CD14-positive monocyte (primary cell): ENCODE data around the gene MKNK1. TPM values are rescaled to one million over a fixed set of nuclear protein-coding genes. Genes with fewer than 3 reads are reported as not detected.
A peak's percentile ranks its signal among the peaks of the same experiment; 100 is the strongest.

Source experiments
- DNase-seq, 3 donors: peaks; one replicate each; pipeline ENCODE4 v3.0.0-alpha.2; 2011 to 2022
- H2AFZ ChIP-seq: 2 replicates; pipeline ENCODE4 v1.6.0; 2012; ENCODE audit warnings: mild to moderate bottlenecking, low read depth, low read length, inconsistent platforms; ENCODE audit not compliant: insufficient read depth, poor library complexity, severe bottlenecking
- H3K27ac ChIP-seq, 2 donors: 1 replicate in 1 of 2; 2 replicates in 1 of 2; pipeline ENCODE4 v1.5.1; 2012 to 2013; ENCODE audit warnings: low read length in 2 of 2, control low read depth in 1 of 2, inconsistent platforms in 1 of 2, low read depth in 1 of 2, mild to moderate bottlenecking in 1 of 2
- H3K27me3 ChIP-seq, 2 donors: one replicate each; pipeline versions ENCODE4 v1.6.0 to v1.6.1; 2011 to 2013; ENCODE audit warnings: low read length in 2 of 2; ENCODE audit not compliant: control insufficient read depth in 2 of 2, insufficient read depth in 2 of 2
- H3K36me3 ChIP-seq, 2 donors: replicated peaks in 1 of 2; 1 replicate in 1 of 2; 2 replicates in 1 of 2; pipeline versions ENCODE4 v1.5.1 to v1.6.1; 2012 to 2013; ENCODE audit warnings: low read length in 2 of 2, control low read depth in 1 of 2, inconsistent platforms in 1 of 2, mild to moderate bottlenecking in 1 of 2; ENCODE audit not compliant: insufficient read depth in 2 of 2, control insufficient read depth in 1 of 2
- H3K4me1 ChIP-seq, 2 donors: 1 replicate in 1 of 2; 2 replicates in 1 of 2; pipeline versions ENCODE4 v1.5.1 to v1.6.1; 2012 to 2013; ENCODE audit warnings: low read length in 2 of 2, control low read depth in 1 of 2, inconsistent platforms in 1 of 2, mild to moderate bottlenecking in 1 of 2, moderate library complexity in 1 of 2; ENCODE audit not compliant: insufficient read depth in 2 of 2, control insufficient read depth in 1 of 2
- H3K4me2 ChIP-seq: replicated peaks from 2 replicates; pipeline ENCODE3; 2012; ENCODE audit warnings: low read length, moderate library complexity, mild to moderate bottlenecking; ENCODE audit not compliant: poor library complexity, severe bottlenecking; ENCODE audit errors: extremely low read depth
- H3K4me3 ChIP-seq, 3 experiments: fragments of 200-600 bp in 1 of 3; sonication (generic) in 1 of 3; replicated peaks in 1 of 3; 1 replicate in 2 of 3; 2 replicates in 1 of 3; pipeline ENCODE4 v1.5.1; 2011 to 2013; ENCODE audit warnings: low read length in 3 of 3, mild to moderate bottlenecking in 3 of 3, control low read depth in 2 of 3, low read depth in 2 of 3, inconsistent platforms in 1 of 3, moderate library complexity in 1 of 3
- H3K79me2 ChIP-seq: 2 replicates; pipeline ENCODE4 v1.6.0; 2012; ENCODE audit warnings: mild to moderate bottlenecking, control low read depth, inconsistent platforms, low read length, moderate library complexity; ENCODE audit not compliant: insufficient read depth
- H3K9ac ChIP-seq: 2 replicates; pipeline ENCODE4 v1.6.0; 2017; ENCODE audit warnings: low read length, mild to moderate bottlenecking; ENCODE audit not compliant: insufficient read depth, poor library complexity, severe bottlenecking
- H3K9me3 ChIP-seq, 2 donors: replicated peaks in 1 of 2; 1 replicate in 1 of 2; 2 replicates in 1 of 2; pipeline versions ENCODE4 v1.5.1 to v1.6.1; 2012 to 2013; ENCODE audit warnings: low read length in 2 of 2, control low read depth in 1 of 2; ENCODE audit not compliant: control insufficient read depth in 1 of 2, insufficient read depth in 1 of 2
- H4K20me1 ChIP-seq: 2 replicates; pipeline ENCODE4 v1.6.0; 2012; ENCODE audit warnings: mild to moderate bottlenecking, low read length, control low read depth, moderate library complexity; ENCODE audit not compliant: insufficient read depth
- H3K27ac Mint-ChIP-seq, 7 donors: one replicate each; pipeline ENCODE4 v1.8.0; 2020; ENCODE audit warnings: mild to moderate bottlenecking in 7 of 7, mixed read lengths in 7 of 7, moderate library complexity in 6 of 7, inconsistent platforms in 2 of 7
- H3K27me3 Mint-ChIP-seq, 3 donors: one replicate each; pipeline ENCODE4 v1.8.0; 2021 to 2022; ENCODE audit warnings: low read depth in 3 of 3, mild to moderate bottlenecking in 3 of 3, mixed read lengths in 3 of 3, moderate library complexity in 3 of 3, inconsistent platforms in 1 of 3
- H3K36me3 Mint-ChIP-seq, 2 donors: one replicate each; pipeline ENCODE4 v1.8.0; 2020; ENCODE audit warnings: mixed read lengths in 2 of 2, inconsistent platforms in 1 of 2, mild to moderate bottlenecking in 1 of 2
- H3K4me1 Mint-ChIP-seq: one replicate; pipeline ENCODE4 v1.8.0; 2020; ENCODE audit warnings: mild to moderate bottlenecking, mixed read lengths
- H3K4me3 Mint-ChIP-seq, 2 donors: one replicate each; pipeline ENCODE4 v1.8.0; 2020; ENCODE audit warnings: mild to moderate bottlenecking in 2 of 2, mixed read lengths in 2 of 2, moderate library complexity in 1 of 2
- H3K9me3 Mint-ChIP-seq, 7 donors: one replicate each; pipeline ENCODE4 v1.8.0; 2020 to 2022; ENCODE audit warnings: mixed read lengths in 7 of 7, mild to moderate bottlenecking in 6 of 7, moderate library complexity in 6 of 7, inconsistent platforms in 2 of 7
- WGBS: methylation state at CpG from one replicate; pipeline ENCODE4 v1.1.5; 2013; ENCODE audit warnings: missing lambda C conversion rate; ENCODE audit not compliant: insufficient coverage; 5-methylcytosine and 5-hydroxymethylcytosine counted together
- intact Hi-C, 2 donors: fragments of 100-400 bp; cut with micrococcal nuclease; formaldehyde crosslinking; loops; one replicate each; pipeline versions ENCODE4 v1.15.0 to v1.15.1; 2023
- polyA plus RNA-seq, 3 donors: library from polyadenylated mRNA; depleted of rRNA in 1 of 3; unstranded in 2 of 3; stranded (reverse) in 1 of 3; fragments of 300-500 nt in 2 of 3; fragments of >200 nt in 1 of 3; fragmentation: Illumina TruSeq in 2 of 3; gene quantifications; 1 replicate in 2 of 3; 2 replicates in 1 of 3; pipeline ENCODE4 v1.2.3, GENCODE V29; 2012 to 2021
- TF ChIP-seq, protein P1 (sequence below): fragments of 200-600 bp; IDR thresholded peaks from one replicate; pipeline ENCODE4 v1.8.0; 2022; ENCODE audit warnings: antibody characterized with exemption, mild to moderate bottlenecking

MKNK1 gene
- polyA plus RNA-seq, 3 donors = 38.2 to 144 (median 38.6) TPM

GRCh38 chr1:46532095-46532494 is 72.0 kb downstream of the MKNK1 start:
- Histone ChIP-seq H3K4me2 (no peak overlapping the region), H3K9ac (no peak overlapping the region), H3K27me3 (peaks cover 15 to 62% of the 10 kb centered on the region in 2 donors), H2AFZ (no peak overlapping the region), H3K4me1 (peaks cover 3 to 6% of the 10 kb centered on the region in 2 donors), H3K27ac (no peak overlapping the region), H3K9me3 (no peaks in the 10 kb centered on the region), H3K79me2 (no peaks in the 10 kb centered on the region), H3K4me3 (no peak overlapping the region), H4K20me1 (no peaks in the 10 kb centered on the region), H3K36me3 (no peaks in the 10 kb centered on the region)
- intact Hi-C loops = loop anchor here (2.0 to 10.0 kb wide), 3 partner anchors 55 to 193 kb away; no protein-coding TSS in a partner anchor
- TF ChIP-seq, protein P1, sequence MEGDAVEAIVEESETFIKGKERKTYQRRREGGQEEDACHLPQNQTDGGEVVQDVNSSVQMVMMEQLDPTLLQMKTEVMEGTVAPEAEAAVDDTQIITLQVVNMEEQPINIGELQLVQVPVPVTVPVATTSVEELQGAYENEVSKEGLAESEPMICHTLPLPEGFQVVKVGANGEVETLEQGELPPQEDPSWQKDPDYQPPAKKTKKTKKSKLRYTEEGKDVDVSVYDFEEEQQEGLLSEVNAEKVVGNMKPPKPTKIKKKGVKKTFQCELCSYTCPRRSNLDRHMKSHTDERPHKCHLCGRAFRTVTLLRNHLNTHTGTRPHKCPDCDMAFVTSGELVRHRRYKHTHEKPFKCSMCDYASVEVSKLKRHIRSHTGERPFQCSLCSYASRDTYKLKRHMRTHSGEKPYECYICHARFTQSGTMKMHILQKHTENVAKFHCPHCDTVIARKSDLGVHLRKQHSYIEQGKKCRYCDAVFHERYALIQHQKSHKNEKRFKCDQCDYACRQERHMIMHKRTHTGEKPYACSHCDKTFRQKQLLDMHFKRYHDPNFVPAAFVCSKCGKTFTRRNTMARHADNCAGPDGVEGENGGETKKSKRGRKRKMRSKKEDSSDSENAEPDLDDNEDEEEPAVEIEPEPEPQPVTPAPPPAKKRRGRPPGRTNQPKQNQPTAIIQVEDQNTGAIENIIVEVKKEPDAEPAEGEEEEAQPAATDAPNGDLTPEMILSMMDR = no peak
- Mint-ChIP-seq H3K9me3 (peaks cover 0 to 7% (median 2%) of the 10 kb centered on the region in 7 donors), H3K4me1 (peaks cover 5% of the 10 kb centered on the region), H3K4me3 (no peak overlapping the region), H3K27ac (no peak overlapping the region), H3K36me3 (peaks cover 0 to 4% of the 10 kb centered on the region in 2 donors), H3K27me3 (peaks cover 43 to 76% (median 59%) of the 10 kb centered on the region in 3 donors)
- WGBS = 67% methylated on average over 1 of the region's 3 CpGs
- DNase-seq = no peak

GRCh38 chr1:46530791-46531409 is 73.2 kb downstream of the MKNK1 start:
- no peak for DNase-seq
- Histone ChIP-seq H3K27ac (no peak overlapping the region), H3K79me2 (no peaks in the 10 kb centered on the region), H3K27me3 (peaks cover 15 to 58% of the 10 kb centered on the region in 2 donors), H3K4me3 (no peak overlapping the region), H3K4me2 (no peak overlapping the region), H3K36me3 (no peaks in the 10 kb centered on the region), H3K9ac (no peak overlapping the region), H3K9me3 (no peaks in the 10 kb centered on the region), H4K20me1 (no peaks in the 10 kb centered on the region), H3K4me1 (peaks cover 3 to 6% of the 10 kb centered on the region in 2 donors), H2AFZ (no peak overlapping the region)
- Mint-ChIP-seq H3K27ac (no peak overlapping the region), H3K4me3 (peak overlapping the region in 1 of 2 donors; percentile 19), H3K27me3 (peaks cover 45 to 77% (median 52%) of the 10 kb centered on the region in 3 donors), H3K9me3 (peaks cover 0 to 6% (median 1%) of the 10 kb centered on the region in 7 donors), H3K4me1 (peaks cover 5% of the 10 kb centered on the region), H3K36me3 (peaks cover 0 to 4% of the 10 kb centered on the region in 2 donors)
- intact Hi-C loops = loop anchor here in 1 of 2 donors (10.0 kb wide), 1 partner anchor 194 kb away; no protein-coding TSS in a partner anchor
- 75% methylated on average over 2 of the region's 6 CpGs for WGBS
- TF ChIP-seq, protein P1 = no peak
